WTC11 (cell line): ENCODE results near the gene CALR3. TPM values are rescaled to one million over a fixed set of nuclear protein-coding genes. Genes with fewer than 3 reads are reported as not detected.
A peak's percentile ranks its signal among the peaks of the same experiment; 100 is the strongest.
"Not testable (repeated sequence)": the region's sequence is repeated elsewhere in the genome, so short reads cannot be mapped to it uniquely, and the experiment has no call there.

Experiments used
- ATAC-seq: fragments of 200-7000 bp; cut with Tn5 transposase; 2 replicates; pipeline ENCODE4 v1.10.0; 2021; ENCODE audit warnings: mild to moderate bottlenecking, moderate library complexity
- CTCF ChIA-PET: fragments of 300-600 bp; sonication (Branson Sonifier 250); formaldehyde crosslinking; loops from one replicate; lab custom pipeline; 2021; ENCODE audit warnings: antibody characterized with exemption; lab: Charles Lee
- POLR2A ChIA-PET: fragments of 350-600 bp; sonication (Branson Sonifier 250); formaldehyde crosslinking; loops from one replicate; lab custom pipeline; 2021; ENCODE audit warnings: antibody characterized with exemption; lab: Charles Lee
- DNase-seq: peaks from one replicate; pipeline ENCODE4 v3.0.0; 2021; ENCODE audit warnings: low spot score
- H3K27ac Mint-ChIP-seq: 2 replicates; pipeline ENCODE4 v1.8.0; 2021; ENCODE audit warnings: mixed read lengths
- H3K27me3 Mint-ChIP-seq: 2 replicates; pipeline ENCODE4 v1.8.0; 2021; ENCODE audit warnings: low read depth, mild to moderate bottlenecking, moderate library complexity, mixed read lengths
- H3K36me3 Mint-ChIP-seq: 2 replicates; pipeline ENCODE4 v1.8.0; 2021; ENCODE audit warnings: mixed read lengths
- H3K4me1 Mint-ChIP-seq: 2 replicates; pipeline ENCODE4 v1.8.0; 2022; ENCODE audit warnings: mixed read lengths
- H3K4me3 Mint-ChIP-seq: 2 replicates; pipeline ENCODE4 v1.8.0; 2021; ENCODE audit warnings: mild to moderate bottlenecking, moderate library complexity, mixed read lengths
- H3K9me3 Mint-ChIP-seq: 2 replicates; pipeline ENCODE4 v1.8.0; 2021; ENCODE audit warnings: mixed read lengths
- ERG ChIP-seq: fragments of 250-450 bp; sonication (Bioruptor Pico); IDR thresholded peaks from 2 replicates; pipeline ENCODE4 v1.8.0; 2021; ENCODE audit warnings: mild to moderate bottlenecking
- FOXP1 ChIP-seq: sonication (generic); formaldehyde crosslinking; IDR thresholded peaks from 2 replicates; pipeline ENCODE4 v1.8.0; 2022; ENCODE audit warnings: missing genetic modification reagents, mild to moderate bottlenecking, moderate library complexity, borderline replicate concordance
- NR2C2 ChIP-seq: sonication (generic); formaldehyde crosslinking; IDR thresholded peaks from 2 replicates; pipeline ENCODE4 v1.8.0; 2022; ENCODE audit warnings: mild to moderate bottlenecking, missing genetic modification reagents
- PRDM15 ChIP-seq: sonication (generic); formaldehyde crosslinking; IDR thresholded peaks from 2 replicates; pipeline ENCODE4 v1.8.0; 2022; ENCODE audit warnings: missing genetic modification reagents
- RELA ChIP-seq: sonication (generic); formaldehyde crosslinking; IDR thresholded peaks from 2 replicates; pipeline ENCODE4 v1.8.1; 2022; ENCODE audit warnings: missing genetic modification reagents, mild to moderate bottlenecking, borderline replicate concordance
- SMAD3 ChIP-seq: sonication (generic); formaldehyde crosslinking; IDR thresholded peaks from 2 replicates; pipeline ENCODE4 v1.8.0; 2022; ENCODE audit warnings: missing genetic modification reagents, mild to moderate bottlenecking, borderline replicate concordance
- ZNF121 ChIP-seq: sonication (generic); formaldehyde crosslinking; IDR thresholded peaks from 2 replicates; pipeline ENCODE4 v1.8.0; 2023; ENCODE audit warnings: missing genetic modification reagents
- ZNF232 ChIP-seq: sonication (generic); formaldehyde crosslinking; IDR thresholded peaks from 2 replicates; pipeline ENCODE4 v1.8.0; 2022; ENCODE audit warnings: mild to moderate bottlenecking, missing genetic modification reagents
- total RNA-seq: library from RNA; stranded (reverse); gene quantifications from 3 replicates; pipeline ENCODE4 v1.2.3, GENCODE V29; 2021
- TF ChIP-seq, protein P1 (sequence below): sonication (generic); formaldehyde crosslinking; conservative IDR thresholded peaks from 2 replicates; pipeline ENCODE4 v1.8.1; 2022; ENCODE audit warnings: mild to moderate bottlenecking, missing genetic modification reagents

Gene CALR3
- total RNA-seq, 1 experiment from 2014 or later: 0.87 TPM

GRCh38 chr19:16516381-16516780 is 20.4 kb upstream of the CALR3 start (continued):
- TF ChIP-seq ERG (CRISPR knock-in tag): no peak
- TF ChIP-seq PRDM15 (CRISPR knock-in tag): no peak

DNA sequence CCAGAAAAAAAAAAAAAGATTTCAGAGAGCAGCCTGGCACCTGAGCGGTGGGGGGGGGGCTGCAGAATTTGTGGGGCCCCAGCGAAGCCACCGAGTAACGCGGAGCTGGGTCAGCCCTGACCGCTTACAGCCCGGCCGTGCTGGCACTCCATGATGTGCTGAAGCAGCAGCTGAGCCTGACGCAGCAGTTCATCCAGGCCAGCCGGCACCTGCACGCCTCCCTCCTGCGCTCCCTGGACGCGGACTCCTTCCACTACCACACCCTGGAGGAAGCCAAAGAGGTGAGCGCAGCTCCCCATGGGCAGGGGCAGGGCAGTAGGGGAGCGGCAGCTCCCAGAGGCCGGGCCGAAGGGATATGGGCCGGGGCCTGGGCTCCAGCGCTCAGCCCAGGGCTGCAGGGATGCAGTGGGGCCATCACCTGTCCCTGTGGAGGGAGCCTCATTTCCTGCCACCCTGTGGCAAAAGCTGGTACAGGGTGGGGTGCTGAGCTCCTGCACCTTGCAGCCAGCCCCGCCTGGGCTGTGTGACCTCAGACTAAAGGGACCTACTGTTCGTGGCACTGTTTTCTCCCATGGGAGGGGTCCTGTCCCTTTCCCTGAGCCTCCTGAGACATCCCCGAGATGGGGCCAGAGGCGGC is 18.5 kb upstream of the CALR3 start:
- H3K27me3 Mint-ChIP-seq: no peaks in the 10 kb centered on the region
- H3K4me1 Mint-ChIP-seq: no peaks in the 10 kb centered on the region
- ChIA-PET CTCF (interaction anchor here (0.6 to 4.5 kb wide), 7 partner anchors 17 to 97 kb away, joined by 3 to 43 read pairs (median 6); partner anchors contain the start of genes C19orf44 and CALR3), POLR2A (no interaction called here)
- no peak overlapping the region for H3K27ac Mint-ChIP-seq
- H3K36me3 Mint-ChIP-seq: peaks cover 30% of the 10 kb centered on the region
- H3K9me3 Mint-ChIP-seq: no peaks in the 10 kb centered on the region
- ATAC-seq (peak; percentile 85), DNase-seq (peak; percentile 36)
- H3K4me3 Mint-ChIP-seq: no peak overlapping the region
- TF ChIP-seq RELA: no peak

DNA sequence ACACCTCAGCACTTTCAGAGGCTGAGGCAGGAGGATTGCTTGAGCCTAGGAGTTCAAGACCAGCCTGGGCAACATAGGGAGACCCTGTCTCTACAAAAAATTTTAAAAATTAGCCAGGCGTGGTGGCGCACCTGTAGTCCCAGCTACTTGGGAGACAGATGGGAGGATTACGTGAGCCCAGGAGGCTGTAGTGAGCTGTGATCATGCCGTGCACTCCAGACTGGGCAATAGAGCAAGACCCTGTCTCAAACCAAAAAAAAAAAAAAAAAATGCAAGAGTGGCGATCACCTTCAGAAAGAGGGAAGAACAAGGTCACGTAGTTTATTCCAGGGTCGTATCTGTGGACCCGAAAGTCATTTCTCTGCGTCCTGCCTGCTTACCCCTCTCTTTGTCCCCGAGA is 16.6 kb upstream of the CALR3 start:
- H3K9me3 Mint-ChIP-seq, POLR2A ChIA-PET, DNase-seq, H3K27ac Mint-ChIP-seq, H3K27me3 Mint-ChIP-seq, H3K4me1 Mint-ChIP-seq, CTCF ChIA-PET, ATAC-seq, H3K4me3 Mint-ChIP-seq: not testable (repeated sequence)
- H3K36me3 Mint-ChIP-seq: peaks cover 16% of the 10 kb centered on the region
- peak; percentile 54; the same call in 1 of the 2 replicates for TF ChIP-seq ZNF121 (CRISPR knock-in tag)

- no peaks in the 10 kb centered on the region for H3K27me3 Mint-ChIP-seq
- H3K27ac Mint-ChIP-seq: no peak overlapping the region
- ChIA-PET CTCF (interaction anchor here (1.3 kb wide), 1 partner anchor 126 kb away, joined by 3 read pairs; no protein-coding TSS in a partner anchor), POLR2A (no interaction called here)
- H3K9me3 Mint-ChIP-seq: no peaks in the 10 kb centered on the region
- no peak overlapping the region for H3K4me3 Mint-ChIP-seq
- no peak for TF ChIP-seq SMAD3 (CRISPR knock-in tag)
- TF ChIP-seq ZNF121 (CRISPR knock-in tag): 0 out of 2 replicates have a peak, but pooled peaks have one; percentile 24
- peaks cover 11% of the 10 kb centered on the region for H3K36me3 Mint-ChIP-seq
- H3K4me1 Mint-ChIP-seq: no peaks in the 10 kb centered on the region
- no peak for ATAC-seq
- DNase-seq: no peak
Measured at GRCh38 chr19:16509141-16510061, 13.4 kb upstream of the CALR3 start.

DNA sequence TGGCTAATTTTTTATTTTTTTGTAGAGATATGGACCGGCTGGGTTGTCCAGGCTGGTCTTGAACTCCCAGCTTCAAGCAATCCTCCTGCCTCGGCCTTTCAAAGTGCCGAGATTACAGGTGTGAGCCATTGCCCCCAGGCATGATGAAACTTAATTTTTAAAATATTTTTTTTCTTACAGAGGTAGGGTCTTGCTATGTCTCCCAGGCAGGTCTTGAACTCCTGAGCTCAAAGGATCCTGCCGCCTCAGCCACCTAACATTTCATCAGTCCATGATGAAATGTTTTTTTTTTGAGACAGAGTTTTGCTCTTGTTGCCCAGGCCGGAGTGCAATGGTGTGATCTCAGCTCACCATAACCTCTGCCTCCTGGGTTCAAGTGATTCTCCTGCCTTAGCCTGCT is 12.6 kb upstream of the CALR3 start:
- Mint-ChIP-seq H3K27ac (no peak overlapping the region), H3K4me1 (no peaks in the 10 kb centered on the region), H3K27me3 (no peaks in the 10 kb centered on the region), H3K36me3 (peaks cover 12% of the 10 kb centered on the region), H3K4me3 (no peak overlapping the region), H3K9me3 (no peaks in the 10 kb centered on the region)
- ChIA-PET CTCF (interaction anchor here (1.7 kb wide), 1 partner anchor 66 kb away, joined by 3 read pairs; no protein-coding TSS in a partner anchor), POLR2A (no interaction called here)
- TF ChIP-seq NR2C2 (CRISPR knock-in tag): no peak
- TF ChIP-seq, protein P1, sequence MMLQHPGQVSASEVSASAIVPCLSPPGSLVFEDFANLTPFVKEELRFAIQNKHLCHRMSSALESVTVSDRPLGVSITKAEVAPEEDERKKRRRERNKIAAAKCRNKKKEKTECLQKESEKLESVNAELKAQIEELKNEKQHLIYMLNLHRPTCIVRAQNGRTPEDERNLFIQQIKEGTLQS (CRISPR knock-in tag): no peak
- TF ChIP-seq SMAD3 (CRISPR knock-in tag): no peak
- no peak for TF ChIP-seq ZNF232 (CRISPR knock-in tag)
- no peak for TF ChIP-seq FOXP1 (CRISPR knock-in tag)
- ATAC-seq: no peak
- no peak for DNase-seq
